IgD-negative memory B cell (primary cell): Measurements from ENCODE around the gene AHSP. TPM values are rescaled to one million over a fixed set of nuclear protein-coding genes. Genes with fewer than 3 reads are reported as not detected.
"Not testable (repeated sequence)": the region's sequence is repeated elsewhere in the genome, so short reads cannot be mapped to it uniquely, and the experiment has no call there.

Experiments
- H3K27ac Mint-ChIP-seq, 3 donors: one replicate each; pipeline ENCODE4 v1.8.0; 2020 to 2022; ENCODE audit warnings: mild to moderate bottlenecking in 3 of 3, mixed read lengths in 3 of 3, moderate library complexity in 1 of 3
- H3K27me3 Mint-ChIP-seq: one replicate; pipeline ENCODE4 v1.8.0; 2021; ENCODE audit warnings: mixed read lengths
- H3K36me3 Mint-ChIP-seq: one replicate; pipeline ENCODE4 v1.8.0; 2020; ENCODE audit warnings: mild to moderate bottlenecking, mixed read lengths
- H3K4me1 Mint-ChIP-seq, 3 donors: one replicate each; pipeline ENCODE4 v1.8.0; 2020 to 2022; ENCODE audit warnings: mixed read lengths in 3 of 3, mild to moderate bottlenecking in 1 of 3
- H3K4me3 Mint-ChIP-seq, 4 donors: one replicate each; pipeline ENCODE4 v1.8.0; 2020 to 2022; ENCODE audit warnings: mild to moderate bottlenecking in 4 of 4, mixed read lengths in 4 of 4, moderate library complexity in 3 of 4
- H3K9me3 Mint-ChIP-seq, 3 donors: one replicate each; pipeline ENCODE4 v1.8.0; 2020 to 2021; ENCODE audit warnings: mixed read lengths in 3 of 3, mild to moderate bottlenecking in 1 of 3
- polyA plus RNA-seq: library from polyadenylated mRNA; unstranded; fragments of 300-500 nt; fragmentation: Illumina TruSeq; gene quantifications from one replicate; pipeline ENCODE4 v1.2.3, GENCODE V29; 2021

AHSP gene
- polyA plus RNA-seq, 1 donor from 2014 or later, result not detected

- H3K9me3 Mint-ChIP-seq, result no peaks in the 10 kb centered on the region
- H3K36me3 Mint-ChIP-seq, result peaks cover 4% of the 10 kb centered on the region
- no peak overlapping the region for H3K27ac Mint-ChIP-seq
- H3K4me3 Mint-ChIP-seq, result no peak overlapping the region
- peaks cover 47% of the 10 kb centered on the region for H3K27me3 Mint-ChIP-seq
- peaks cover 6 to 19% (median 11%) of the 10 kb centered on the region in 3 donors for H3K4me1 Mint-ChIP-seq
Measured at GRCh38 chr16:31532120-31532519, 4.4 kb downstream of the AHSP start.

GRCh38 chr16:31532896-31533295 is 5.2 kb downstream of the AHSP start:
- peaks cover 6 to 17% (median 8%) of the 10 kb centered on the region in 3 donors for H3K4me1 Mint-ChIP-seq
- H3K27ac Mint-ChIP-seq, result no peak overlapping the region
- peaks cover 49% of the 10 kb centered on the region for H3K27me3 Mint-ChIP-seq
- peaks cover 4% of the 10 kb centered on the region for H3K36me3 Mint-ChIP-seq
- H3K4me3 Mint-ChIP-seq, result no peak overlapping the region
- no peaks in the 10 kb centered on the region for H3K9me3 Mint-ChIP-seq

GRCh38 chr16:31535737-31536136 is 8.0 kb downstream of the AHSP start:
- peaks cover 50% of the 10 kb centered on the region for H3K27me3 Mint-ChIP-seq
- H3K4me1 Mint-ChIP-seq, result peaks cover 0 to 2% (median 1%) of the 10 kb centered on the region in 3 donors
- H3K9me3 Mint-ChIP-seq, result peaks cover 4 to 14% (median 5%) of the 10 kb centered on the region in 3 donors
- H3K27ac Mint-ChIP-seq, result no peak overlapping the region
- peaks cover 7% of the 10 kb centered on the region for H3K36me3 Mint-ChIP-seq
- no peak overlapping the region for H3K4me3 Mint-ChIP-seq

- H3K27me3 Mint-ChIP-seq, result peaks cover 50% of the 10 kb centered on the region
Measured at GRCh38 chr16:31536804-31537361, 9.2 kb downstream of the AHSP start.

GRCh38 chr16:31537362-31538242 is 9.9 kb downstream of the AHSP start:
- Mint-ChIP-seq H3K4me3 (peak overlapping the region in 2 of 4 donors; percentile 39 to 80), H3K27me3 (peaks cover 50% of the 10 kb centered on the region), H3K27ac (no peak overlapping the region), H3K9me3 (peaks cover 6 to 19% (median 14%) of the 10 kb centered on the region in 3 donors), H3K36me3 (peaks cover 9% of the 10 kb centered on the region), H3K4me1 (peaks cover 0 to 2% (median 1%) of the 10 kb centered on the region in 3 donors)

More at GRCh38 chr16:31536804-31537361, 9.2 kb downstream of the AHSP start:
- Mint-ChIP-seq H3K4me1 (peaks cover 0 to 2% (median 1%) of the 10 kb centered on the region in 3 donors), H3K36me3 (peaks cover 9% of the 10 kb centered on the region), H3K9me3 (peaks cover 4 to 16% (median 11%) of the 10 kb centered on the region in 3 donors), H3K27ac (no peak overlapping the region), H3K4me3 (no peak overlapping the region)

- Mint-ChIP-seq H3K9me3 (peaks cover 6 to 19% (median 14%) of the 10 kb centered on the region in 3 donors), H3K27me3 (peaks cover 46% of the 10 kb centered on the region)
- not testable (repeated sequence) for H3K36me3 Mint-ChIP-seq, H3K27ac Mint-ChIP-seq, H3K4me1 Mint-ChIP-seq, H3K4me3 Mint-ChIP-seq
Measured at GRCh38 chr16:31538243-31538598, 10.5 kb downstream of the AHSP start.

GRCh38 chr16:31539762-31540161 is 12.1 kb downstream of the AHSP start:
- H3K36me3 Mint-ChIP-seq, H3K4me1 Mint-ChIP-seq, H3K27ac Mint-ChIP-seq, H3K4me3 Mint-ChIP-seq: not testable (repeated sequence)
- Mint-ChIP-seq H3K27me3 (peaks cover 41% of the 10 kb centered on the region), H3K9me3 (peaks cover 8 to 19% (median 14%) of the 10 kb centered on the region in 3 donors)

GRCh38 chr16:31542763-31543162 is 15.1 kb downstream of the AHSP start:
- peaks cover 8 to 19% (median 14%) of the 10 kb centered on the region in 3 donors for H3K9me3 Mint-ChIP-seq

GRCh38 chr16:31561426-31562233 is 33.9 kb downstream of the AHSP start:
- H3K27ac Mint-ChIP-seq, result no peak overlapping the region
- H3K36me3 Mint-ChIP-seq, result peaks cover 2% of the 10 kb centered on the region
- H3K4me3 Mint-ChIP-seq, result no peak overlapping the region
- no peaks in the 10 kb centered on the region for H3K4me1 Mint-ChIP-seq
- H3K27me3 Mint-ChIP-seq, result peaks cover 17% of the 10 kb centered on the region
- peaks cover 0 to 5% (median 2%) of the 10 kb centered on the region in 3 donors for H3K9me3 Mint-ChIP-seq

More at GRCh38 chr16:31542763-31543162, 15.1 kb downstream of the AHSP start:
- Mint-ChIP-seq H3K27ac (no peak overlapping the region), H3K4me3 (no peak overlapping the region), H3K4me1 (peaks cover 0 to 1% (median 0%) of the 10 kb centered on the region in 3 donors), H3K36me3 (peaks cover 5% of the 10 kb centered on the region), H3K27me3 (peaks cover 24% of the 10 kb centered on the region)

GRCh38 chr16:31568577-31569359 is 41.1 kb downstream of the AHSP start:
- Mint-ChIP-seq H3K9me3 (peaks cover 2 to 15% (median 5%) of the 10 kb centered on the region in 3 donors), H3K4me3 (peak overlapping the region in 1 of 4 donors; percentile 60), H3K4me1 (peaks cover 0 to 2% (median 2%) of the 10 kb centered on the region in 3 donors)

GRCh38 chr16:31569360-31569717 is 41.6 kb downstream of the AHSP start:
- H3K36me3 Mint-ChIP-seq, result peaks cover 6% of the 10 kb centered on the region
- H3K9me3 Mint-ChIP-seq, result peaks cover 2 to 15% (median 5%) of the 10 kb centered on the region in 3 donors
- H3K4me3 Mint-ChIP-seq, result no peak overlapping the region
- peaks cover 0 to 2% (median 2%) of the 10 kb centered on the region in 3 donors for H3K4me1 Mint-ChIP-seq
- peaks cover 32% of the 10 kb centered on the region for H3K27me3 Mint-ChIP-seq
- no peak overlapping the region for H3K27ac Mint-ChIP-seq

More at GRCh38 chr16:31568577-31569359, 41.1 kb downstream of the AHSP start:
- H3K27ac Mint-ChIP-seq, result no peak overlapping the region
- H3K27me3 Mint-ChIP-seq, result peaks cover 32% of the 10 kb centered on the region
- peaks cover 5% of the 10 kb centered on the region for H3K36me3 Mint-ChIP-seq

- Mint-ChIP-seq H3K27me3 (peaks cover 20% of the 10 kb centered on the region), H3K36me3 (peaks cover 4% of the 10 kb centered on the region)
Measured at GRCh38 chr16:31572821-31573220, 45.1 kb downstream of the AHSP start.

GRCh38 chr16:31574159-31574558 is 46.5 kb downstream of the AHSP start:
- H3K36me3 Mint-ChIP-seq, H3K4me1 Mint-ChIP-seq, H3K27me3 Mint-ChIP-seq, H3K27ac Mint-ChIP-seq, H3K4me3 Mint-ChIP-seq: not testable (repeated sequence)
- H3K9me3 Mint-ChIP-seq, result peaks cover 8 to 33% (median 27%) of the 10 kb centered on the region in 3 donors

More at GRCh38 chr16:31572821-31573220, 45.1 kb downstream of the AHSP start:
- Mint-ChIP-seq H3K4me3 (no peak overlapping the region), H3K9me3 (peaks cover 7 to 26% (median 24%) of the 10 kb centered on the region in 3 donors), H3K4me1 (peaks cover 0 to 2% (median 2%) of the 10 kb centered on the region in 3 donors), H3K27ac (no peak overlapping the region)

- Mint-ChIP-seq H3K27me3 (no peaks in the 10 kb centered on the region), H3K4me3 (no peak overlapping the region), H3K36me3 (peaks cover 4% of the 10 kb centered on the region), H3K27ac (no peak overlapping the region), H3K4me1 (peaks cover 0 to 2% (median 0%) of the 10 kb centered on the region in 3 donors), H3K9me3 (peaks cover 14 to 42% (median 29%) of the 10 kb centered on the region in 3 donors)
Measured at GRCh38 chr16:31577411-31577810, 49.7 kb downstream of the AHSP start.
